Astrocyte (in vitro differentiated cells and primary cell): ENCODE results near the gene PYGO2.

Experiments used
- EZH2 ChIP-seq: IDR thresholded peaks from 2 replicates; pipeline ENCODE4 v1.6.1; 2012; ENCODE audit warnings: mild to moderate bottlenecking, low read length, inconsistent platforms; ENCODE audit not compliant: insufficient read depth
- TF ChIP-seq, protein P1 (sequence below): IDR thresholded peaks from 2 replicates; pipeline ENCODE4 v1.5.1; 2011; ENCODE audit warnings: low read depth, mild to moderate bottlenecking, inconsistent platforms, low read length, moderate library complexity; ENCODE audit not compliant: insufficient read depth

DNA sequence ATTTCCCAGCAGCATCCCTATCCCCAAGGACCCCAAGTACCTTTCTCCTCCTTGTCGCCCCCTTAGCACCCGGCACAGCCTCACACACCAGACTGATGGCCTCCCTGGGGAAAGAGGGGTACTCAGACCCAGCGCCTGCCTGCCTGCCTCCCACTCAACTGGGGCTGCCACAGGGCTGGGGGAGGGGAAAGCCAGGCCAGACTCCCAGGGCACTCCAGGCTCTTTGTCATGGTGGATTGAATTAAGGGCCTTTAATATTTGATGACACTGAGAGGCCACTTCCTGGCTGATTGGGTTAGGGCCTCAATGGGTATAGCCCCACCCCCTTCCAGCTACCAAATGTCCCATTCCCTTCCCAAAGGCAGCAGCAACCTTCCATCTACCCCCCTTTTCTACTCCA, 7.1 kb upstream of the PYGO2 start:
- TF ChIP-seq, protein P1, sequence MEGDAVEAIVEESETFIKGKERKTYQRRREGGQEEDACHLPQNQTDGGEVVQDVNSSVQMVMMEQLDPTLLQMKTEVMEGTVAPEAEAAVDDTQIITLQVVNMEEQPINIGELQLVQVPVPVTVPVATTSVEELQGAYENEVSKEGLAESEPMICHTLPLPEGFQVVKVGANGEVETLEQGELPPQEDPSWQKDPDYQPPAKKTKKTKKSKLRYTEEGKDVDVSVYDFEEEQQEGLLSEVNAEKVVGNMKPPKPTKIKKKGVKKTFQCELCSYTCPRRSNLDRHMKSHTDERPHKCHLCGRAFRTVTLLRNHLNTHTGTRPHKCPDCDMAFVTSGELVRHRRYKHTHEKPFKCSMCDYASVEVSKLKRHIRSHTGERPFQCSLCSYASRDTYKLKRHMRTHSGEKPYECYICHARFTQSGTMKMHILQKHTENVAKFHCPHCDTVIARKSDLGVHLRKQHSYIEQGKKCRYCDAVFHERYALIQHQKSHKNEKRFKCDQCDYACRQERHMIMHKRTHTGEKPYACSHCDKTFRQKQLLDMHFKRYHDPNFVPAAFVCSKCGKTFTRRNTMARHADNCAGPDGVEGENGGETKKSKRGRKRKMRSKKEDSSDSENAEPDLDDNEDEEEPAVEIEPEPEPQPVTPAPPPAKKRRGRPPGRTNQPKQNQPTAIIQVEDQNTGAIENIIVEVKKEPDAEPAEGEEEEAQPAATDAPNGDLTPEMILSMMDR = no peak
- no peak for TF ChIP-seq EZH2
